ENCODE measurements around the gene PRKCD.

- TF ChIP-seq CTCF (conservative IDR thresholded peaks at IDR 0.05; ENCODE audit: low read depth, low read length) = no peak
- TF ChIP-seq CEBPB (IDR thresholded peaks at IDR 0.05; ENCODE audit: low read depth, low read length) = no peak
- no peak for TF ChIP-seq POLR2A (IDR thresholded peaks at IDR 0.05; ENCODE audit: low read depth, low read length)
- TF ChIP-seq RAD21 (IDR thresholded peaks at IDR 0.05; ENCODE audit: low read length) = no peak
- TF ChIP-seq NFE2L2 (IDR thresholded peaks at IDR 0.05; ENCODE audit: low read depth, low read length) = no peak
- TF ChIP-seq MXI1 (IDR thresholded peaks at IDR 0.05; ENCODE audit: borderline replicate concordance, low read depth, low read length) = no peak
- no peak for TF ChIP-seq BHLHE40 (IDR thresholded peaks at IDR 0.05; ENCODE audit: low read depth, low read length)
- TF ChIP-seq MAFK (IDR thresholded peaks at IDR 0.05; ENCODE audit: low read depth, low read length) = no peak
- TF ChIP-seq, protein P1, sequence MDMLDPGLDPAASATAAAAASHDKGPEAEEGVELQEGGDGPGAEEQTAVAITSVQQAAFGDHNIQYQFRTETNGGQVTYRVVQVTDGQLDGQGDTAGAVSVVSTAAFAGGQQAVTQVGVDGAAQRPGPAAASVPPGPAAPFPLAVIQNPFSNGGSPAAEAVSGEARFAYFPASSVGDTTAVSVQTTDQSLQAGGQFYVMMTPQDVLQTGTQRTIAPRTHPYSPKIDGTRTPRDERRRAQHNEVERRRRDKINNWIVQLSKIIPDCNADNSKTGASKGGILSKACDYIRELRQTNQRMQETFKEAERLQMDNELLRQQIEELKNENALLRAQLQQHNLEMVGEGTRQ (IDR thresholded peaks at IDR 0.05; ENCODE audit: low read depth, low read length) = no peak
- TF ChIP-seq RCOR1 (IDR thresholded peaks at IDR 0.05; ENCODE audit: insufficient replicate concordance, low read length) = no peak
- no peak for TF ChIP-seq ELK1 (IDR thresholded peaks at IDR 0.05; ENCODE audit: borderline replicate concordance, low read depth, low read length)
- TF ChIP-seq FOS (IDR thresholded peaks at IDR 0.05; ENCODE audit: low read depth, low read length) = no peak
- TF ChIP-seq CHD1 (IDR thresholded peaks at IDR 0.05; ENCODE audit: low read depth, low read length) = no peak
These were observed 37.5 kb upstream of the PRKCD start for GRCh38 chr3:53123510-53123909.

Measured in IMR-90 (cell line).